ENCODE data around the gene ATP8A1.
"Not testable (repeated sequence)": the region's sequence is repeated elsewhere in the genome, so short reads cannot be mapped to it uniquely, and the experiment has no call there.

ATP8A1 gene

GRCh38 chr4:42467777-42468176 lies 189.1 kb downstream of the ATP8A1 start:
- DNase-seq (ENCODE audit: low read depth), result not testable (repeated sequence)

DNA sequence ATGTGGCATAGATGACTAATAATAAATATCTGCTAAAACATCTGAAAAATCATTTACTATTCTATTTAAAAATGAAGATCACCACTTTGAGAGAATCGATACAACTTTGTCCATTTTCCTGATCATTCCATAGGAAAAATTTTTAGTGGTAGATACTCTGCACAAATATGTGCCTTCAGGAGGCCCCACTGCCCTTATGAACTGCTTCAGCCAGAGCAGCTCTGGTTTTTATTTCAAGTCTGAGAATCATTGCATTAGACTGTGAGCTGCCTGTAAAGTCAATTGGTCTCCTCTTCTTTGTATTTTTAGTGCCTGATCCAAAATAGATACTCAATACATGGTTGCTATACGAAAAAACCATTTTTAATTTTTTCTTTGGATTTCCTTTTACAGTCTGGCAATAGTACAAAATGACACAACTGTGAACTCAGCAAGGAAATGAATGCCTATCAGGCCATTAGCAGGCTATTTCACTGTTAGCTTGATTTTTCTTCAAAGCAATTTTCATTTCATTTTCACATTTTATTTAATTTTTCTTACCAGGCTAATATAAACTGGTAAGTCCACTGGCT lies 190.5 kb downstream of the ATP8A1 start:
- no peak for DNase-seq (ENCODE audit: low read depth)

GRCh38 chr4:42464550-42465094 lies 192.3 kb downstream of the ATP8A1 start:
- DNase-seq (ENCODE audit: low read depth), result no peak

GRCh38 chr4:42461216-42461615 lies 195.7 kb downstream of the ATP8A1 start:
- not testable (repeated sequence) for DNase-seq (ENCODE audit: low read depth)

- DNase-seq (ENCODE audit: low read depth), result no peak
These were observed 196.9 kb downstream of the ATP8A1 start for GRCh38 chr4:42460043-42460442.

GRCh38 chr4:42458657-42459056 lies 198.2 kb downstream of the ATP8A1 start:
- no peak for DNase-seq (ENCODE audit: low read depth)

DNA sequence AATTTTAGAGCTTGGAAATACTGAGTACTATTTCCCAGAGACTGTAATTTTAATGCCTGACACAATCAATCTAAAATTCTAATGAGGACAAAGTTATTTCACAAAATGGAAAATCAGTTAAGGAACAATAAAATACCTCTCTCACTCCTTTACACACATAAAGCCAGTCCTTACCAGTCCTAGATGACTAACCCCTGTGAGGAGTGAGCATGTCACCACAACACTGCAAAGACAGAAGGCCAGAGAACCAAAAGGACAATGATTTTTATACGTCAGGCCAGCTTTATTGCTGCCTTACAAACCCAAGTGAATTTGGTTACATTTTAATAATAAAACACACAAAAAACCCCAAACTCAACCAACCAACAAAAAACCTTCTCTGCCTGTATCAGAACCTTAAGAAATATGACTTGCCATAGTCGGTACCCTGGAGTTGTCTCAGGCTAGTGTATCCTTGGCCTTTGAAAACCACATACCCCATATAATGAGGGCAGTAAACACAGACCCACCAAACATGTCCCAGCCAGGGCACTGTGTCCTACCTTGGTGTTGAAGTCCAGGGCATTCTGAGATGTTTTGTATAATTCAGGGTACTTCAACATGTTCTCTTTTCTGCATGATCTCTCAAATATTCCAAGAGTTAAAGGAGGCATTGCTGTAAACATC lies 202.0 kb downstream of the ATP8A1 start:
- no peak for DNase-seq (ENCODE audit: low read depth)

DNA sequence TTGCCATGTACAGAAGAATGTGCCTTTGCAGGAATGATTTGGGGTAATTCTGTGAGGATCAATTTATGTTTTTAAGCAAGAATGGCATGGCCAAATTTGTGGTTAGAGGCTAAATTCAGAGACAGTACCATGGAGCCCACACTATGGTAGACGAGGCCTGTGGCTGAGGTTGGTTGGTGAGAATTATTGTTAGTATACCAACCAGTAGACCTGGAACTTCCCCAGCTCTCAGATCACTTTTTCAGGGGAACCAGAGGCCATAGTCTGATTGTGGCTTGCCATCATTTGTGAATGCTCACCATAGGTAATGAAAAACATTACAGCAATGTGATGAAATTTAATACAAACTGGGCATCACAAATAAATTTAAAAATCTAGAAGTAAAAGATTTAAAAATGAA lies 203.3 kb downstream of the ATP8A1 start:
- DNase-seq (ENCODE audit: low read depth), result no peak

DNA sequence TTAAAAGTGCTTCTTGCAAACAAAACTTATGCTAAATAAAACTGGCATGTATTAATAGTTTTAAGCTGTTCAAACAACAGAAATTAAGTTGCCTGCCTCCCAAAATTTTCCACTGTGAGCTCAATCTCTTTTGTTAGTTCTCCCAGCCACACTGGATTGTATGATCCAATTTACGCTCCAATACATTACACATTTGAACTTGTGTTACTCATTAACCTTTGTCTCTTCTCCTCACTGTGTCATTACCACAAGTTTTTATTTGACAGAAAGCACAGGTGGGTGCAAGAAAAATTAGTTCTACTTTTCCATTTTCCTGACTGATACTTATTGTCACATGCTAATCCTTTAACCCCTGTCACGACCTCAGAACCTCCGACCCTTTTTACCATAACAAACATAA lies 204.1 kb downstream of the ATP8A1 start:
- DNase-seq (ENCODE audit: low read depth), result no peak

- DNase-seq (ENCODE audit: low read depth), result no peak
These were observed 210.1 kb downstream of the ATP8A1 start for GRCh38 chr4:42446823-42447222.

DNA sequence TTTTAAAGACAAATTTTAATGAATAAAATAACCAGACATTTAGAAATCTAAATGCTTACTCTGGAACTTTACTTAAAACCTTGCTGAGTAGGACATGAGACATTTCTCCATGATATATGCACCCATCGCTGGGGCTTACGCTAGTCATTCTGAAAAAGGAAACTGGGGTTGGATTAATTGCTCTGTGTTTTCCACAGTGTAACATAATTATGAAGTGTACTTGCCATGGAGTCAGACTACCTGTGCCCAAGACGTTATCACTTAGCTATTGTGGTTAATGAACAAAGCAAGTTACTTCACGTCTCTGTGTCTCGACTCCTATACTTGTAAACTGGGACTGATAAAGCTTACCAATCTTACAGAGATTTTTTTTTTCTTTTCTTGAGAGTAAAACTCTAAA lies 211.9 kb downstream of the ATP8A1 start:
- DNase-seq (ENCODE audit: low read depth), result no peak

- no peak for DNase-seq (ENCODE audit: low read depth)
These were observed 214.3 kb downstream of the ATP8A1 start for GRCh38 chr4:42442601-42443000.

DNA sequence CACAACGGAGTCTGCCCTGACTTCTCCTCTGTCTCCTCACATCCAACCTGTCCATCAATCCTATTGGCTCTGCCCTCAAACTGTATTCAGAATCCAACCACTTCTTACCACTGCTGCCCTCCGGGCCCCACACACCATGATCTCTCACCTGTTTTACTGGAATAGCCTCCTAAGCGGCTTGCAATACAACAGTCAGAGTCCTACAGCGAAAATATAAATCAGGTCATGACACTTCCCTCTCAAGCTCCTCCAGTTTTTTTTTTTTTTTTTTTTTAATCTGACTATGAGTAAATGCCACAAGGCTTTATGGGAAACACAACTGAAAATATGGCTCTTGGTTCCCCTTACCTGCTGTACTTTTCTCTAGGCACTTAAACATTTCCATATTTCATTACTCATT lies 216.8 kb downstream of the ATP8A1 start:
- no peak for DNase-seq (ENCODE audit: low read depth)

GRCh38 chr4:42436928-42437565 lies 219.9 kb downstream of the ATP8A1 start:
- DNase-seq (ENCODE audit: low read depth), result no peak

- DNase-seq (ENCODE audit: low read depth), result no peak
These were observed 228.9 kb downstream of the ATP8A1 start for GRCh38 chr4:42428036-42428435.

- DNase-seq (ENCODE audit: low read depth), result no peak
These were observed 231.5 kb downstream of the ATP8A1 start for GRCh38 chr4:42425146-42426065.

- DNase-seq (ENCODE audit: low read depth), result no peak
These were observed 236.8 kb downstream of the ATP8A1 start for GRCh38 chr4:42420140-42420539.

GRCh38 chr4:42417550-42417949 lies 239.4 kb downstream of the ATP8A1 start:
- no peak for DNase-seq (ENCODE audit: low read depth)

GRCh38 chr4:42416017-42416416 lies 240.9 kb downstream of the ATP8A1 start:
- no peak for DNase-seq (ENCODE audit: low read depth)

DNA sequence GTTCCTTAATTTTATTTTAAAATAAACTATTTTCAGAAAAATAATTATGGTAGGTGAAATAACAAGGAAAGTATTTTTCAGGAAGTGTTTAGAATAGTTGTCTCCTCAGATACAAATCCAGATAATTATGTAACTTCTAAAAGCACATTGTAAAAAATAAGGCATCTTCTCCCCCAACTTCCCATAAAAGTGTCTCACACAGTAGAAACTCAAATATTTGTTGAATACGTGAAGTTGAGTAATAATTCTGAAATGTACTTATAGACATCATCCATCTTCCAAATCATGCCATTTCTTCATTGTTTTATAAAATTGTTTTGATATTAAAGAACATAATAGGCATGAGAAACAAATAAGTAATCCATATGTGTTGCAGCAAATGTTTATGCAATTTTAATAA lies 241.6 kb downstream of the ATP8A1 start:
- DNase-seq (ENCODE audit: low read depth), result no peak

- no peak for DNase-seq (ENCODE audit: low read depth)
These were observed 244.7 kb downstream of the ATP8A1 start for GRCh38 chr4:42412251-42412650.

DNA sequence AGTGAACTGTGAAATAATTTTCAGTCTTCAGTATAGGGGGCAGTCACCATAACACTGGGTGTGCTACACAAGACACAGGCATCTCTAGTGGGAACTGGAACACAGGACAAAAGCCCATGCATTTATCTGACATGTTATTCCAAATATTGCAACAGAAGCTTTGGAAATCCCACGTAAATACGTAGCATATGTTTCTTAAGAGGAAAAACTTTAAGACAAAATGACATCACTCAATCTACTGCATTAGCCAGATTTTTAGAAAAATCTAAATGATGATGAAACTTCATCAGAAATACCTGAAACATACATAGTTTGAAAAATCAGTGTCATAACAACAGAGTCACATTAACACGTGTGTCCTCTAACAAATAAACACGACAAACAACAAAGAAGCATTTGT lies 245.1 kb downstream of the ATP8A1 start:
- no peak for DNase-seq (ENCODE audit: low read depth)

All from stimulated activated CD8-positive, alpha-beta memory T cell treated with anti-CD3 and anti-CD28 coated beads, Interleukin-4, amount 100 ng/mL, for 24 hours (primary cell).